Measurements from ENCODE around the gene ERCC6.

DNA sequence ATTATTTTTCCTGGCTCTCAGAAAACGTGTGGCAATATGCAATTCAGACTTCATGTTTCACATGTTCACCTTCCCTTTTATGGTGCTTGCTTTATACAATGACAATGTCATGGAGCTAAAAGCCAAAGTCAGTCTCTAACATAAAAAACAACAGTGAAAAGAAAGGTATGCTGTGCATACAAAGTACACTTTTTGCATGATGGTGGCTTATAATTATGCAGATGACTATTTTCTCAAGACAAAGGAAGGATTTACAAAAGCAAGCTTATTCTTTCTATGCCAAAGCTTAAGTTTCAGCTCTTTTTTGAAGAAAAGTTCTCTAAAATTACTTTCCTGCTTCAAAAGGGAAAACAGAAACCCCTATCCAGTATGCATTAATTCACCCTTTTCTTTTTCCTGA, 15.6 kb downstream of the ERCC6 start:
- no peak for TF ChIP-seq EZH2phosphoT487 (IDR thresholded peaks at IDR 0.05; ENCODE audit: low read depth, severe bottlenecking, unreplicated experiment)
- TF ChIP-seq, protein P1, sequence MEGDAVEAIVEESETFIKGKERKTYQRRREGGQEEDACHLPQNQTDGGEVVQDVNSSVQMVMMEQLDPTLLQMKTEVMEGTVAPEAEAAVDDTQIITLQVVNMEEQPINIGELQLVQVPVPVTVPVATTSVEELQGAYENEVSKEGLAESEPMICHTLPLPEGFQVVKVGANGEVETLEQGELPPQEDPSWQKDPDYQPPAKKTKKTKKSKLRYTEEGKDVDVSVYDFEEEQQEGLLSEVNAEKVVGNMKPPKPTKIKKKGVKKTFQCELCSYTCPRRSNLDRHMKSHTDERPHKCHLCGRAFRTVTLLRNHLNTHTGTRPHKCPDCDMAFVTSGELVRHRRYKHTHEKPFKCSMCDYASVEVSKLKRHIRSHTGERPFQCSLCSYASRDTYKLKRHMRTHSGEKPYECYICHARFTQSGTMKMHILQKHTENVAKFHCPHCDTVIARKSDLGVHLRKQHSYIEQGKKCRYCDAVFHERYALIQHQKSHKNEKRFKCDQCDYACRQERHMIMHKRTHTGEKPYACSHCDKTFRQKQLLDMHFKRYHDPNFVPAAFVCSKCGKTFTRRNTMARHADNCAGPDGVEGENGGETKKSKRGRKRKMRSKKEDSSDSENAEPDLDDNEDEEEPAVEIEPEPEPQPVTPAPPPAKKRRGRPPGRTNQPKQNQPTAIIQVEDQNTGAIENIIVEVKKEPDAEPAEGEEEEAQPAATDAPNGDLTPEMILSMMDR (IDR thresholded peaks at IDR 0.05; ENCODE audit: poor library complexity), result no peak
